H1 (cell line): ENCODE measurements around the gene RNF32. TPM values are rescaled to one million over a fixed set of nuclear protein-coding genes. Genes with fewer than 3 reads are reported as not detected.

Experiments used
- CTCF ChIA-PET: fragments of 300-600 bp; sonication (Branson Sonifier 250); formaldehyde crosslinking; loops from one replicate; lab custom pipeline; 2021; ENCODE audit not compliant: partially characterized antibody; lab: Charles Lee
- POLR2A ChIA-PET: fragments of 300-600 bp; sonication (Branson Sonifier 250); formaldehyde crosslinking; loops from one replicate; lab custom pipeline; 2021; ENCODE audit warnings: inconsistent platforms; ENCODE audit not compliant: partially characterized antibody; lab: Charles Lee
- DNase-seq, 2 experiments: peaks; one replicate each; pipeline versions ENCODE4 v3.0.0 to v3.0.0-alpha.2; 2010 to 2022; ENCODE audit warnings: low spot score in 2 of 2, low read depth in 1 of 2, mixed read lengths in 1 of 2
- FAIRE-seq: peaks from 2 replicates; lab custom pipeline; 2011; peaks lifted over from hg19 to GRCh38; lab: Jason Lieb, UNC
- H2AFZ ChIP-seq: 2 replicates; pipeline ENCODE4 v1.8.1; 2012; ENCODE audit warnings: low read length, inconsistent platforms
- H2AK5ac ChIP-seq: 2 replicates; pipeline ENCODE4 v1.6.1; 2013; ENCODE audit warnings: low read depth, low read length
- H2BK120ac ChIP-seq: replicated peaks from 2 replicates; pipeline ENCODE3; 2013; ENCODE audit warnings: low read depth, low read length, inconsistent platforms
- H2BK12ac ChIP-seq: 2 replicates; pipeline ENCODE4 v1.6.1; 2013; ENCODE audit warnings: low read depth, low read length
- H2BK15ac ChIP-seq: 2 replicates; pipeline ENCODE4 v1.6.1; 2013; ENCODE audit warnings: low read length
- H2BK20ac ChIP-seq: 2 replicates; pipeline ENCODE4 v1.6.1; 2013; ENCODE audit warnings: low read length
- H2BK5ac ChIP-seq: 2 replicates; pipeline ENCODE4 v1.6.1; 2013; ENCODE audit warnings: low read depth, low read length
- H3K14ac ChIP-seq: 2 replicates; pipeline ENCODE4 v1.6.1; 2013; ENCODE audit warnings: inconsistent platforms; ENCODE audit not compliant: insufficient read length
- H3K18ac ChIP-seq: 2 replicates; pipeline ENCODE4 v1.6.1; 2013; ENCODE audit warnings: low read length; ENCODE audit errors: extremely low read depth
- H3K23ac ChIP-seq: 2 replicates; pipeline ENCODE4 v1.6.1; 2013; ENCODE audit warnings: inconsistent platforms; ENCODE audit not compliant: insufficient read length
- H3K23me2 ChIP-seq: 2 replicates; pipeline ENCODE4 v1.6.1; 2013; ENCODE audit warnings: low read depth, low read length
- H3K27ac ChIP-seq: 2 replicates; pipeline ENCODE4 v1.6.1; 2011; ENCODE audit warnings: low read depth, low read length, inconsistent platforms
- H3K27me3 ChIP-seq, 4 experiments: replicated peaks in 1 of 4; 1 replicate in 1 of 4; 2 replicates in 3 of 4; pipeline versions ENCODE4 v1.6.1 to v1.8.1; 2011 to 2013; ENCODE audit warnings: low read length in 3 of 4, mild to moderate bottlenecking in 3 of 4, inconsistent platforms in 2 of 4, mixed read lengths in 2 of 4, moderate library complexity in 1 of 4; ENCODE audit not compliant: control insufficient read depth in 3 of 4, insufficient read depth in 3 of 4; ENCODE audit errors: extremely low read depth in 1 of 4
- H3K36me3 ChIP-seq, 4 experiments: 2 replicates each; pipeline versions ENCODE4 v1.6.1 to v1.8.1; 2011 to 2013; ENCODE audit warnings: mild to moderate bottlenecking in 4 of 4, low read length in 3 of 4, moderate library complexity in 2 of 4, control low read depth in 1 of 4, inconsistent platforms in 1 of 4; ENCODE audit not compliant: insufficient read depth in 4 of 4, control insufficient read depth in 2 of 4
- H3K4ac ChIP-seq: replicated peaks from 2 replicates; pipeline ENCODE3; 2013; ENCODE audit warnings: low read length, low read depth, mixed read lengths, inconsistent platforms; ENCODE audit not compliant: insufficient read length
- H3K4me1 ChIP-seq, 4 experiments: replicated peaks in 1 of 4; 1 replicate in 1 of 4; 2 replicates in 3 of 4; pipeline versions ENCODE4 v1.6.1 to v1.8.1; 2011 to 2013; ENCODE audit warnings: low read length in 3 of 4, inconsistent platforms in 2 of 4, mixed read lengths in 1 of 4; ENCODE audit not compliant: insufficient read depth in 4 of 4, control insufficient read depth in 3 of 4
- H3K4me2 ChIP-seq, 2 experiments: 2 replicates each; pipeline versions ENCODE4 v1.6.1 to v1.8.1; 2011 to 2013; ENCODE audit warnings: low read depth in 2 of 2, low read length in 2 of 2, control low read depth in 1 of 2, inconsistent platforms in 1 of 2, mild to moderate bottlenecking in 1 of 2; ENCODE audit not compliant: insufficient read depth in 1 of 2
- H3K4me3 ChIP-seq, 4 experiments: fragments of 200-600, 300-600 bp in 1 of 4; sonication (generic), shearing (Covaris generic), sonication (Bioruptor Twin) in 1 of 4; 2 replicates each; pipeline versions ENCODE4 v1.5.1 to v1.8.1; 2011 to 2016; ENCODE audit warnings: low read length in 4 of 4, low read depth in 3 of 4, control low read depth in 2 of 4, inconsistent platforms in 2 of 4, mild to moderate bottlenecking in 2 of 4, mixed read lengths in 1 of 4, moderate library complexity in 1 of 4; ENCODE audit not compliant: insufficient read depth in 2 of 4; ENCODE audit errors: extremely low read depth in 1 of 4
- H3K56ac ChIP-seq: replicated peaks from 2 replicates; pipeline ENCODE3; 2013; ENCODE audit warnings: low read depth, mild to moderate bottlenecking, mixed read lengths, low read length, inconsistent platforms; ENCODE audit not compliant: insufficient read length
- H3K79me1 ChIP-seq: 2 replicates; pipeline ENCODE4 v1.6.1; 2013; ENCODE audit warnings: low read depth, low read length, control low read depth
- H3K79me2 ChIP-seq, 2 experiments: 2 replicates each; pipeline versions ENCODE4 v1.6.1 to v1.8.1; 2012 to 2013; ENCODE audit warnings: low read length in 2 of 2, mild to moderate bottlenecking in 2 of 2, inconsistent platforms in 1 of 2; ENCODE audit not compliant: insufficient read depth in 2 of 2, control insufficient read depth in 1 of 2
- H3K9ac ChIP-seq, 4 experiments: replicated peaks in 1 of 4; 1 replicate in 1 of 4; 2 replicates in 3 of 4; pipeline versions ENCODE4 v1.6.1 to v1.8.1; 2011 to 2013; ENCODE audit warnings: low read depth in 3 of 4, low read length in 3 of 4, control low read depth in 2 of 4, mild to moderate bottlenecking in 2 of 4, moderate library complexity in 2 of 4, inconsistent platforms in 1 of 4; ENCODE audit errors: extremely low read depth in 1 of 4
- H3K9me3 ChIP-seq, 2 experiments: 2 replicates each; pipeline versions ENCODE4 v1.6.1 to v1.8.1; 2012 to 2013; ENCODE audit warnings: mild to moderate bottlenecking in 2 of 2, moderate library complexity in 2 of 2, control low read depth in 1 of 2, inconsistent platforms in 1 of 2, low read depth in 1 of 2, low read length in 1 of 2, mixed read lengths in 1 of 2; ENCODE audit not compliant: insufficient read depth in 2 of 2
- H4K20me1 ChIP-seq, 2 experiments: replicated peaks in 1 of 2; 2 replicates each; pipeline versions ENCODE3 to v1.8.1; 2011 to 2013; ENCODE audit warnings: inconsistent platforms in 2 of 2, low read length in 2 of 2, mild to moderate bottlenecking in 1 of 2; ENCODE audit not compliant: insufficient read depth in 2 of 2, control insufficient read depth in 1 of 2
- H4K5ac ChIP-seq: 2 replicates; pipeline ENCODE4 v1.6.1; 2013; ENCODE audit warnings: low read length, low read depth, mixed read lengths, inconsistent platforms; ENCODE audit not compliant: insufficient read length
- H4K8ac ChIP-seq: 2 replicates; pipeline ENCODE4 v1.8.0; 2013; ENCODE audit warnings: mild to moderate bottlenecking, moderate library complexity, low read length, inconsistent platforms; ENCODE audit not compliant: insufficient read depth; ENCODE audit errors: extremely low read depth
- H4K91ac ChIP-seq: replicated peaks from 2 replicates; pipeline ENCODE3; 2013; ENCODE audit warnings: low read length, mixed read lengths, inconsistent platforms; ENCODE audit not compliant: insufficient read length
- USF2 ChIP-seq: IDR thresholded peaks from 2 replicates; pipeline ENCODE4 v1.6.1; 2011; ENCODE audit warnings: low read length, improper control_type of control experiment
- YY1 ChIP-seq: IDR thresholded peaks from 2 replicates; pipeline ENCODE4 v1.6.1; 2011; ENCODE audit warnings: low read depth, mild to moderate bottlenecking, low read length
- WGBS, 2 experiments: shearing (Covaris generic) in 1 of 2; methylation state at CpG; one replicate each; pipeline versions ENCODE4 v1.1.6 to v1.1.7; 2013 to 2015; ENCODE audit warnings: low lambda C conversion rate in 2 of 2, mixed read lengths in 2 of 2, inconsistent platforms in 1 of 2, low coverage in 1 of 2, missing lambda C conversion rate in 1 of 2; ENCODE audit not compliant: insufficient replicate concordance in 2 of 2, insufficient coverage in 1 of 2, insufficient read length in 1 of 2; ENCODE audit errors: extremely low coverage in 1 of 2, missing lambda C conversion rate in 1 of 2; 5-methylcytosine and 5-hydroxymethylcytosine counted together
- polyA plus RNA-seq, 7 experiments: library from polyadenylated mRNA; depleted of rRNA in 3 of 7; stranded (reverse) in 5 of 7; unstranded in 2 of 7; fragments of >200 nt in 5 of 7; fragments of 200-250 nt in 2 of 7; gene quantifications; 1 replicate in 5 of 7; 2 replicates in 1 of 7; 4 replicates in 1 of 7; pipeline versions ENCODE4 v1.2.1 to v1.2.3, GENCODE V29; 2011 to 2013; ENCODE audit warnings: missing spikeins in 2 of 7, mixed read lengths in 2 of 7
- total RNA-seq: library from RNA; stranded (reverse); fragmentation: NEBNext Ultra II Directional; extraction: Animal tissue kit (Norgen Biotek cat#: 25700); gene quantifications from 2 replicates; pipeline ENCODE4 v1.2.1, GENCODE V29; 2021

The RNF32 gene
- total and polyA plus RNA-seq, 2 of the 8 experiments (the other 6 are each of a cell fraction or from before 2014, with no cell fraction given): 0.48 to 1.2 TPM

DNA sequence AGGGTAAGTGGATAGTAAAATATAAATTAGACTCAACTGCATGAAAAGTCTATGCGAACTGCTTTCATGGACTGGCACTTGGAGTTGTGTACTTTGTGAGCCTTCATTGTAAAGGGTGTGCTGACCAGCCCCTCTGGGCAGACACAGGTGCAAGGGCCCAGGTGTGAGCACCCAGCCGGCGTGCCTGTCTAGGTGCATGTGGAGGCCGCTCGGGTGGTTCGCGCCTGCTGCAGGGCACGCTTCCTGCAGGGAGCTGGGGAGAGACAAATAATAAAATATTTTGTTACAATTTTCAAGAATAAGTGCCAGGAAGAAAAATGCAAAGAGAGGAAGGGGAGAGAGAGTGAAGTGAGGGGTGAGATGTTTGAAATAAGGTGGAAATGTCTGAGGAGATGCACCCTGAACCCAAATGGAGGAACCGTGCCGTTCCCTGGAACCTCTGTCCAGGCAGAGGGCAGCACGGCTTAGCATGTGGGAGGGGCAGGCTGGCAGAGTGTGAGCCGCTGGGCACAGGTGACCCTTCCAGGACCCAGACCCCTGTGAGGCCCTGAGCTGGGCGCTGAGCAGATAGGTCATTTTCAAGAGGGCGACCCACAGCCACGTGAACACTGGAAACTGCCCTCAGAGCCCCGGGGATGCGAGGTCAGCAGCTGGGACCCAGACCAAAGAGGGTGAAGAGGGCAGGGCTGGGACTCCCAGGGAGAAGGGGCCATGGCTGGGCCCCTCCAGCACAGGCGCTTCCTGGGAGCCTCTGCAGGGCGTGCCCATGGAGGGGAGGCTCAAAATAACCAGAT is 28.7 kb downstream of the RNF32 start:
- no peak for FAIRE-seq
- H3K79me2 ChIP-seq: no peaks in the 10 kb centered on the region
- H3K4ac ChIP-seq: no peak overlapping the region
- no peak overlapping the region for H2BK20ac ChIP-seq
- no peak overlapping the region for H2BK15ac ChIP-seq
- H3K14ac ChIP-seq: no peak overlapping the region
- H3K18ac ChIP-seq: no peak overlapping the region
- no peak overlapping the region for H2BK120ac ChIP-seq
- peaks cover 0 to 5% (median 0%) of the 10 kb centered on the region in 4 experiments; a peak in 2 of 8 replicates for H3K36me3 ChIP-seq
- no peak overlapping the region for H3K56ac ChIP-seq
- no peak overlapping the region for H2AFZ ChIP-seq
- peaks cover 2 to 13% (median 10%) of the 10 kb centered on the region in 4 experiments; a peak in 6 of 7 replicates for H3K4me1 ChIP-seq
- H4K5ac ChIP-seq: no peak overlapping the region
- no peak overlapping the region for H3K4me2 ChIP-seq
- WGBS, 2 experiments: 92% methylated on average over 19 of the region's 19 CpGs; no CpG with 5 or more reads in 1 of the 2 experiments
- H3K23ac ChIP-seq: no peak overlapping the region
- H4K20me1 ChIP-seq: no peaks in the 10 kb centered on the region
- no peak overlapping the region for H4K8ac ChIP-seq
- no peak overlapping the region for H4K91ac ChIP-seq
- no peak overlapping the region for H2AK5ac ChIP-seq
- ChIA-PET CTCF (interaction anchor here (1.2 kb wide), 1 partner anchor 324 kb away, joined by 3 read pairs; no protein-coding TSS in a partner anchor), POLR2A (interaction anchor here (0.8 kb wide), 1 partner anchor 38 kb away, joined by 3 read pairs; no protein-coding TSS in a partner anchor)
- no peak overlapping the region for H3K9ac ChIP-seq
- H2BK12ac ChIP-seq: no peak overlapping the region
- H3K27me3 ChIP-seq: no peaks in the 10 kb centered on the region
- H3K79me1 ChIP-seq: no peaks in the 10 kb centered on the region
- DNase-seq: no peak
- H3K23me2 ChIP-seq: no peaks in the 10 kb centered on the region
- H2BK5ac ChIP-seq: no peak overlapping the region
- H3K27ac ChIP-seq: no peak overlapping the region
- no peak for TF ChIP-seq YY1
- no peak for TF ChIP-seq USF2
- H3K9me3 ChIP-seq: no peaks in the 10 kb centered on the region
- H3K4me3 ChIP-seq: no peak overlapping the region
